ENCODE measurements around the gene MEGF6. TPM values are rescaled to one million over a fixed set of nuclear protein-coding genes. Genes with fewer than 3 reads are reported as not detected.

The MEGF6 gene
- polyA plus RNA-seq, 1 donor (not counting 4 experiments of a cell fraction or from before 2014, with no cell fraction given): 0.24 TPM

GRCh38 chr1:3607703-3608065 lies 3.6 kb downstream of the MEGF6 start:
- FAIRE-seq (no peak), DNase-seq (ENCODE audit: low read depth, low spot score) (no peak)

DNA sequence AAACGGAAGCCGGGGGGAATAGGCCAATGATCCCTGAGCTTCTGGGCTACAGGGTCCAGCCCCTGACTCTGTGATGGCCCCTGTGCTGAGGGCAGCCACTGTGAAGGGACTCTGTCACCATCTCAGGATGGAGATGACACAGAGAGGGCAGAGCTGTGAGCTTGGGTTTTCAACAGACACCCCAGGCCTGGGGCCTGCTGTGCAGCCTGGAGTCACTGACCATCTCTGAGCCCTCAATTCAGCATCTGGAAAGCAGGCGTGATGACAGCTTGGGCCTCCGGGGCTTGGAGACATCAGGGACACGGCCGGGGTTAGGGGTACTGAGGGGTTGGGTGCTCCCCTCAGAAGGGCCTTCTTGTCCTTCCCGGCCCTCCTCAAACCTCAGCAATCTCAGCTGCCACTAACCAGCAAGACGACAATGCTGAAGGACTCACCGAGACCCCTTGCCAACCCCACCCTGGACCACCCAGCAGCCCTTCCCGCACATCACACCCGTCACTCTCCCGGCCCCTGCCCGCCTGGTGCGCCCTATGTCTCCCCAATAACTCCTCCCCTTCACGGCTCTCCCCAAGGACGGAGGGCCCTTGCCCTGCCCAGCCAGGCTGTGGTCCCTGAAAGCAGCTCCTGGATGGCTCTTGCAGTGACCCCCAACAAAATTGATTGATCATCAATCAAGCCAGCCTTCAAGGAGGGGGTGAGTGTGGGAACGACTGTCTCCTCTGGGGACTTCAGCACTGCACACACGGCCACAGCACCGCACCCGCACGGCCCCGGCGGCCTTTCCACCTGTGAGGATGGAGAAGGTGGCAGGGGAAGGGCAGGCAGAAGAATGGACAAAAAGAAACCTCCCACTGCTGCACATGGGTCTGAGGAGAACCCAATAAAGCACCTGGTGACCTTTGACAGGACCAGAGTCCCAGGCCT lies 4.3 kb downstream of the MEGF6 start:
- no peaks in the 10 kb centered on the region for H3K36me3 ChIP-seq (ENCODE audit: control insufficient read depth in 2 of 2, extremely low read depth in 1 of 2, insufficient read depth in 2 of 2, low read length in 2 of 2)
- no peak for DNase-seq (ENCODE audit: low read depth, low spot score)
- H3K9ac ChIP-seq (ENCODE audit: control insufficient read depth, extremely low read depth, insufficient read depth, low read length): no peak overlapping the region
- TF ChIP-seq EZH2 (IDR thresholded peaks at IDR 0.05; ENCODE audit: low read length): no peak
- TF ChIP-seq, protein P1, sequence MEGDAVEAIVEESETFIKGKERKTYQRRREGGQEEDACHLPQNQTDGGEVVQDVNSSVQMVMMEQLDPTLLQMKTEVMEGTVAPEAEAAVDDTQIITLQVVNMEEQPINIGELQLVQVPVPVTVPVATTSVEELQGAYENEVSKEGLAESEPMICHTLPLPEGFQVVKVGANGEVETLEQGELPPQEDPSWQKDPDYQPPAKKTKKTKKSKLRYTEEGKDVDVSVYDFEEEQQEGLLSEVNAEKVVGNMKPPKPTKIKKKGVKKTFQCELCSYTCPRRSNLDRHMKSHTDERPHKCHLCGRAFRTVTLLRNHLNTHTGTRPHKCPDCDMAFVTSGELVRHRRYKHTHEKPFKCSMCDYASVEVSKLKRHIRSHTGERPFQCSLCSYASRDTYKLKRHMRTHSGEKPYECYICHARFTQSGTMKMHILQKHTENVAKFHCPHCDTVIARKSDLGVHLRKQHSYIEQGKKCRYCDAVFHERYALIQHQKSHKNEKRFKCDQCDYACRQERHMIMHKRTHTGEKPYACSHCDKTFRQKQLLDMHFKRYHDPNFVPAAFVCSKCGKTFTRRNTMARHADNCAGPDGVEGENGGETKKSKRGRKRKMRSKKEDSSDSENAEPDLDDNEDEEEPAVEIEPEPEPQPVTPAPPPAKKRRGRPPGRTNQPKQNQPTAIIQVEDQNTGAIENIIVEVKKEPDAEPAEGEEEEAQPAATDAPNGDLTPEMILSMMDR (optimal IDR thresholded peaks at IDR 0.05 in 1 of 3, IDR thresholded peaks at IDR 0.05 in 1 of 3, conservative IDR thresholded peaks at IDR 0.05 in 1 of 3; ENCODE audit: extremely low read depth in 1 of 3, insufficient read depth in 2 of 3, low read length in 3 of 3): no peak
- H3K27me3 ChIP-seq (ENCODE audit: control insufficient read depth, extremely low read depth, insufficient read depth, low read length): peaks cover 26% of the 10 kb centered on the region
- no peaks in the 10 kb centered on the region for H3K4me1 ChIP-seq (ENCODE audit: control insufficient read depth, extremely low read depth, insufficient read depth, low read length)
- no peak overlapping the region for H3K4me3 ChIP-seq (ENCODE audit: control insufficient read depth in 2 of 3, extremely low read depth in 1 of 3, insufficient read depth in 2 of 3, low read depth in 1 of 3, low read length in 3 of 3)
- FAIRE-seq: no peak
- no peaks in the 10 kb centered on the region for H3K9me3 ChIP-seq (ENCODE audit: control insufficient read depth, low read depth, low read length)
- no peak overlapping the region for H2AFZ ChIP-seq (ENCODE audit: control insufficient read depth, low read length)
- no peaks in the 10 kb centered on the region for H3K79me2 ChIP-seq (ENCODE audit: control insufficient read depth, insufficient read depth, low read length)
- H3K27ac ChIP-seq (ENCODE audit: control insufficient read depth, insufficient read depth, low read length): no peak overlapping the region
- H4K20me1 ChIP-seq (ENCODE audit: control insufficient read depth, extremely low read depth, insufficient read depth, low read length): no peaks in the 10 kb centered on the region
- dilution Hi-C loops (cut with MboI; ENCODE audit: extremely low pct_ligation_motif_present, low sequenced_read_pairs): no loop called here
- no peak overlapping the region for H3K4me2 ChIP-seq (ENCODE audit: control insufficient read depth, extremely low read depth, insufficient read depth, low read depth, low read length)
- H3K9me1 ChIP-seq (ENCODE audit: control insufficient read depth, extremely low read depth, insufficient read depth, low read length): no peaks in the 10 kb centered on the region

More at GRCh38 chr1:3607703-3608065, 3.6 kb downstream of the MEGF6 start:
- Histone ChIP-seq H3K79me2 (ENCODE audit: control insufficient read depth, insufficient read depth, low read length) (no peaks in the 10 kb centered on the region), H3K4me1 (ENCODE audit: control insufficient read depth, extremely low read depth, insufficient read depth, low read length) (no peaks in the 10 kb centered on the region), H2AFZ (ENCODE audit: control insufficient read depth, low read length) (no peak overlapping the region), H3K27me3 (ENCODE audit: control insufficient read depth, extremely low read depth, insufficient read depth, low read length) (peaks cover 27% of the 10 kb centered on the region), H3K27ac (ENCODE audit: control insufficient read depth, insufficient read depth, low read length) (no peak overlapping the region), H3K4me3 (ENCODE audit: control insufficient read depth in 2 of 3, extremely low read depth in 1 of 3, insufficient read depth in 2 of 3, low read depth in 1 of 3, low read length in 3 of 3) (no peak overlapping the region), H3K9me3 (ENCODE audit: control insufficient read depth, low read depth, low read length) (no peaks in the 10 kb centered on the region), H3K9ac (ENCODE audit: control insufficient read depth, extremely low read depth, insufficient read depth, low read length) (no peak overlapping the region), H3K36me3 (ENCODE audit: control insufficient read depth in 2 of 2, extremely low read depth in 1 of 2, insufficient read depth in 2 of 2, low read length in 2 of 2) (no peaks in the 10 kb centered on the region), H3K4me2 (ENCODE audit: control insufficient read depth, extremely low read depth, insufficient read depth, low read depth, low read length) (no peak overlapping the region), H4K20me1 (ENCODE audit: control insufficient read depth, extremely low read depth, insufficient read depth, low read length) (no peaks in the 10 kb centered on the region), H3K9me1 (ENCODE audit: control insufficient read depth, extremely low read depth, insufficient read depth, low read length) (no peaks in the 10 kb centered on the region)
- TF ChIP-seq EZH2 (IDR thresholded peaks at IDR 0.05; ENCODE audit: low read length): no peak
- TF ChIP-seq, protein P1 (optimal IDR thresholded peaks at IDR 0.05 in 1 of 3, IDR thresholded peaks at IDR 0.05 in 1 of 3, conservative IDR thresholded peaks at IDR 0.05 in 1 of 3; ENCODE audit: extremely low read depth in 1 of 3, insufficient read depth in 2 of 3, low read length in 3 of 3): no peak
- dilution Hi-C loops (cut with MboI; ENCODE audit: extremely low pct_ligation_motif_present, low sequenced_read_pairs): no loop called here
